DMS 273 (cell line): ENCODE measurements around the gene DNM1L.

Experiments used
- DNase-seq: peaks from one replicate; lab custom pipeline; 2025; ENCODE audit not compliant: unreplicated experiment; lab: John Stamatoyannopoulos, UW

DNM1L gene

GRCh38 chr12:32755654-32756475, 76.8 kb downstream of the DNM1L start, which contains the start of gene YARS2:
TSS of gene YARS2 (minus strand) at chr12:32755897. CDS start at chr12:32755874, 23 bp downstream.
- peak; percentile 97 for DNase-seq

- DNase-seq, result peak; percentile 35
Observed at GRCh38 chr12:32756476-32757066, 77.5 kb downstream of the DNM1L start.

GRCh38 chr12:32757157-32757556, 78.1 kb downstream of the DNM1L start:
- no peak for DNase-seq

GRCh38 chr12:32761716-32762115, 82.6 kb downstream of the DNM1L start:
- DNase-seq, result no peak

GRCh38 chr12:32765906-32766305, 86.8 kb downstream of the DNM1L start:
- DNase-seq, result peak; percentile 86

- no peak for DNase-seq
Observed at GRCh38 chr12:32768518-32768917, 89.4 kb downstream of the DNM1L start.

GRCh38 chr12:32770141-32770540, 91.0 kb downstream of the DNM1L start:
- no peak for DNase-seq

- DNase-seq, result no peak
Observed at GRCh38 chr12:32773691-32774090, 94.6 kb downstream of the DNM1L start.

GRCh38 chr12:32776258-32776657, 97.2 kb downstream of the DNM1L start:
- DNase-seq, result no peak

GRCh38 chr12:32777159-32777558, 98.1 kb downstream of the DNM1L start:
- no peak for DNase-seq

GRCh38 chr12:32777691-32778175, 98.6 kb downstream of the DNM1L start:
- DNase-seq, result no peak

GRCh38 chr12:32780071-32780470, 101.0 kb downstream of the DNM1L start:
- no peak for DNase-seq

- DNase-seq, result no peak
Observed at GRCh38 chr12:32783029-32783428, 103.9 kb downstream of the DNM1L start.

- DNase-seq, result no peak
Observed at GRCh38 chr12:32785557-32785956, 106.5 kb downstream of the DNM1L start.

GRCh38 chr12:32788405-32788804, 109.3 kb downstream of the DNM1L start:
- no peak for DNase-seq

GRCh38 chr12:32789446-32789845, 110.3 kb downstream of the DNM1L start:
- no peak for DNase-seq

- no peak for DNase-seq
Observed at GRCh38 chr12:32789916-32790315, 110.8 kb downstream of the DNM1L start.

GRCh38 chr12:32794281-32794680, 115.2 kb downstream of the DNM1L start:
- DNase-seq, result no peak
